GM18508 (cell line): ENCODE data around the gene ZDHHC14.
"Not testable (repeated sequence)": the region's sequence is repeated elsewhere in the genome, so short reads cannot be mapped to it uniquely, and the experiment has no call there.

ENCODE experiments used
- ATAC-seq: cut with Tn5 transposase; IDR thresholded peaks from one replicate; pipeline ENCODE4 v1.9.1; 2021; ENCODE audit warnings: moderate number of reproducible peaks; ENCODE audit not compliant: insufficient read depth, unreplicated experiment

The ZDHHC14 gene

DNA sequence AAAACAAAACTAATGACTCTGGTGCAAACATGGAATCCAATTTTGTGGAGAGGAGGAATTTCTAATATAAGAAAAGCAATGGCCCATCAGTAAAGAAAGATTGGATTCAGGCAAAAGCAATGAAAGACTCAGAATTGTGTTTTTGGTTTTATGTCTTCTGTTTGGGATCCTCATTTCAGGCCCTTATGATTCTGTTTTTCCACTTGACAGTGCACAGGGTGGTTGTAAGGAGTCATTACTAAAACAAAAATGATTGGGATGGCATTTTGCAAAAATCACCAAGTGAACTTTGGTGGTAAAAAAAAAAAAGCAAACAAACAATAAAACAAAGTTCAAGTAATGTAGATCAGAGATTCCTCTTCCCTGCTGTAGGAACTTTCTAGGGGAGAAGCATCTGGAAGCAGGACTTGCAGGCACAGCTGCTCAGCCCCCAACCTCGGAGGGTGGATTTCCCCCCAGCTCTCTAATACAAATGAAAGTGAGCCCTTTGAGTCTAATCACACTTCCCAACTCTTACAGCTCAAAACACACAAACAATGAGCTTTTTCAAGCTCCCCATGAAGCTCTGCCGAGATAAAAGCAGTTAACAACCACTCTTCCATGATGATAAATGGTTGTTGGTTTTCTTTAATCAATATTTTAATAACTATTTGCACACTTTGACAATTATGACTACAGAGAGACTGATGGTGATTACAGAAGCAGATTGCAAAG is 177.7 kb downstream of the ZDHHC14 start:
- no peak for ATAC-seq

DNA sequence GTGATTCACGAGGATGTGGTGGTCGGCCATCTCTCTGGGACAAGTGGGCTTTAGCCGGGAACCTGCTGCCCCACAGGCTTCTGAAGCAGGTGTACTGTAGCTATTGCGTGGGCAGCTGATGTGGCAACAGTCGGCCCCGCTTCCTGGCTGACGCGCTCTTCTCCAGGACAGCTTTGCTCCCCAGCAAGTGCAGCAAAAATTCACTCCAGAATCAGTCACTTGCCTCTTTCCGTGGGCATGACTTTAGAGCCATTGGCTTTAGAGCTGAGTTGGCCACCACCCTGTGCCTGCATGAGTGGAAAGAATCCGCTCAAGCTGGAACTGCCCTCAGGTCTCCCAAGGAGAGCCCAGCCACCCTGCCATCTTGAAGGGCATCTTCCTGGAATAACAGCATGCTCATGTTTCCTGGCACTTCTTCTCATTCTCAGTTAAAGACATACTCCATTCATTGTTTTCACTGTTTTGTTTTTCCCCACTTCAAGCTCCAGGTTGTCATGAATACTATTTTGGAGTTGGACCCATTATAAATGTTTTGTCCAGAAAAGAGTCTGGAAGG is 178.3 kb downstream of the ZDHHC14 start:
- ATAC-seq, result no peak

DNA sequence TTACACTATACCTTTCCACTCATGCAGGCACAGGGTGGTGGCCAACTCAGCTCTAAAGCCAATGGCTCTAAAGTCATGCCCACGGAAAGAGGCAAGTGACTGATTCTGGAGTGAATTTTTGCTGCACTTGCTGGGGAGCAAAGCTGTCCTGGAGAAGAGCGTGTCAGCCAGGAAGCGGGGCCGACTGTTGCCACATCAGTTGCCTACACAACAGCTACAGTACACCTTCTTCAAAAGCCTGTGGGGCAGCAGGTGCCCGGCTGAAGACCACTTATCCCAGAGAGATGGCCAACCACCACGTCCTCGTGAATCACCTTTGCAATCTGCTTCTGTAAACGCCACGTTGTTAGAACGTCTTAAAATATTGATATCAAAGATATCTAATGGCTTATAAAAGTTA is 179.1 kb downstream of the ZDHHC14 start:
- not testable (repeated sequence) for ATAC-seq

DNA sequence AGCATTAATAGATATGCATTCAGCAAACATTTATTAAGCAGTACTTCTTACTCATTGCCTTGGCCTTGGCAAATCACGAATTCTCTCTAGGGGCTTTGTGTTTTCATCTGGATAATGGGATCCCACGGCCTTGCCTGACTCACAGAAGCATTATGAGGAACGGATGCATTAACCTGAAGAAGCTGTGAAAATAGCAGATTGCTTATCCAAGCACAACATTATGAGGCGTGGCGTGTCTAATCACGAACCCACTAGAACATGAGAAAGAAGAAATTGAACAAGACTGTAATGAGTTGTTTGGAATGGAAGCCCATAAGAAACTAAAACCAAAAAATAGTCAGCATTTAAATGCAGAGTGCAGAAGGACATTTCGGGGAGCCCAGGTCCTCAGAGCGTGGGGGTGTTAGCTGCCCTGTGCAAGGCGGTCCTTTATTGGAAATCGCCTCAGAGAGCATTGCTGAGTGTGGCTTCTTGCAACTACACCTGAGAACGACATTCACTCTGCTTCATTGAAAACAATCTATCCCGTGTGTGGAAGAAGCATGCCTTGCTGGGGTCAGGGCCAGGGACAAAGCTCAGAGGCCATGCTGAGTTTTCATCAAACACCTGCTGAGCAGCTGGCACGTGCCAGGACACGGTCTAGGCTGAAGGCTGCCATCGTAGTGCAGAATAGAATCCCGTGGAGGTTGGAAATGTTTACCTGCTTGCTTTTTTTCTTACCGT is 179.9 kb downstream of the ZDHHC14 start:
- ATAC-seq, result no peak

DNA sequence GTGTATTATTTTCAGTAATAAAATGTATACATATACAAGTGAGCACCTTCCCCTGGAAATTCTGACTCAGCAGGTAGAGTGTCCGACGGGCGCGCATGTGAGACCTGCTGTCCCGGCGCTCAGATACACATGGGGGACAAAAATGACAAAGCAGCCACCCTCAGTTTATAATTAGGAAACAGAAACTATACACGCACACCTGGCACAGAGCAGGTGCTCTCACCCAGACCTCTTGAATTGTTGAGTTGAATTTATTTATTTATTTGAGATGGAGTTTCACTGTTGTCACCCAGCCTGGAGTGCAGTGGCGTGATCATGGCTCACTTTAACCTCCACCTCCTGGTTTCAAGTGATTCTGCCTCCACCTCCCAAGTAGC is 180.4 kb downstream of the ZDHHC14 start:
- peak; percentile 21 for ATAC-seq

DNA sequence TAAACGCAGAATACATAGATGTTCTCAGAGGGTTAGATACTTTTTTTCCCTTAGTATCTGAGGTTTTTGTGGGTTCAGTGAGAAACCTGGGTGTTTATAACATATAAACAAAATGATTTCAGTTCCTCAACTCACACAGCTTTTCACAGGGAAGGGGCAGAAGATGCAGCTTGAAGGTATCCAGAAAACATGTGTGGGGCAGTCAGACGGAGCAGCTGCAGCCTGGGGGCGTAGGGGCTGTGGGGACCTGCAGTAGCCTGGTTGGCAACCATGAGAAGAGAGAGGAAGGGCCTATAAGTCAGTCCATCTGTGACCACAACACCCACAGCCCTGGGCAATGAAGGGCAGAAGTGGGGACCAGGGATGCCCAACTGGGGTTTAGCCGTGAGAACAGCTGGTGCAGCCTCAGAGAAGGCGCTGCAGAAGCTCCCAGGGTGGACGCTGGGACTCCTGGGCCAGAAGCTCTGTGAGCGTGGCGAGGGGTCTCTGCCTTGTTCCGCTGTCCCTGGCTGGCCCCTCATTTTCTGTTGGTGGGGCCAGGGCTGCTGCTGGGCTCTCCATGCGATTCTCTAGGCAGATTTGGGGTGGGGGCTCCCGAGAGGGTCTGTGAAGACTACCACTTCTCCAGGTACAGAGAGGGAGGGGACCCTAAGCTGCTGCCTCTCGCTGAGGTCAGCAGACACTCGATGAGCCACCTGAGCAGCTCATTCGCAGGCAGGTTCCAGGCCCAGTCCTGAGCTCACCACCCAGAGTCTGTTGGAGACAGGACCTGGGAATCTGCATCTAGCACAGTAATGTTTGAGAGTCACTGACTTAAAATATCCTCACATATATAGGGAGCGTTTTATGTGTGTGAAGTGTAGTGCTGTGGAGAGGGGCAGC is 181.2 kb downstream of the ZDHHC14 start:
- ATAC-seq, result peak; percentile 27

DNA sequence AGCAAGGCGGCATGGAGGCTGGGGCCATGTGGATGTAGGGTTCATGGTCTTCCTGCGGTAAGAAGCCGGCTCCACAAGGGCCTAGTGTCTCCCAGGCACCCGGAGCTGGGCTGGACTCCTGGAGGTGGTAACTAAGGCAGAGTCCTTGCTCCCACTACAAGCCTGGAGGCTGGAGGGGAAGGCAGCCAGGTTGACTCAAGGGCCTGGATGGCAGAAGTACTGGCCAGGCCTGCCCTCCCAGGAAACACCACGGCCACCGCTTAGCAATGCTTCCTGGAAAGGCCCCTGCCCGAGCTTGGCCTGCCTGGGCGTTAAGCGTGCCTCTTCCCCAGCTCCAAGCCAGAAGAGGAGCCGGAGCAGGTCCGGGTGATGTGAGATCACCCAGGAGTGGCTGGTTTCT is 182.0 kb downstream of the ZDHHC14 start:
- no peak for ATAC-seq

DNA sequence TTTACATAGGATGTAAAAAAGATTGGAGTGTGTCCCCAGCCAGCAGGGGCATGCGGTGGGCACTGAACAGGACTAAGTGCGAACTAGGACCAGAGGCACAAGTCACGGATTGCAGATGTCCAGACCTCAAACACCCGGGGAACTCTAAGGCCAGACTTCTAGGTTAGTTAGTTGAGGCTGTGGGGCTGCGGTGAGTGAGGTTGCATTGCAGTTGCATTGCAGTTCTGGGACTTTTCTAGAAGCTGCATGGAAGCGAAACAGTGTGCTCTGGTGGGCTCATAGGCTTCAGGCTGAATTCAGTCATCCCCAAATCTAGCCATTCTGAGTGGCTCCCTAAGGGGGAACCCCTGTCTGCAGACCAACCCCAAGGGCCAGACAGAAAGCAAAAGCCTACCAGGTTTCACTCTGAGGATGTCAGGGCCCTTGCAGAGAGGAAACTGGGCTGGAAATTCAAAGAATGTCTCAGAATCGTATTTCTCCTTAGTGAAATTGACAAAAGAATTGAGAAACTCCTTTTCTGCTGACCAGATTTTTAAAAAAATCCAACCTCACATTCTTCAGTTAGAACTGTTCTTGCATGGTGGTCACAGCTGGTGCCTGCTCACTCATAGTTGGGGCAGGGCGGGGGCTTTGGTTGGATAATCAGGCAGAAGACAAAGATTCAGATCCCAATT is 182.8 kb downstream of the ZDHHC14 start:
- peak; percentile 60 for ATAC-seq

DNA sequence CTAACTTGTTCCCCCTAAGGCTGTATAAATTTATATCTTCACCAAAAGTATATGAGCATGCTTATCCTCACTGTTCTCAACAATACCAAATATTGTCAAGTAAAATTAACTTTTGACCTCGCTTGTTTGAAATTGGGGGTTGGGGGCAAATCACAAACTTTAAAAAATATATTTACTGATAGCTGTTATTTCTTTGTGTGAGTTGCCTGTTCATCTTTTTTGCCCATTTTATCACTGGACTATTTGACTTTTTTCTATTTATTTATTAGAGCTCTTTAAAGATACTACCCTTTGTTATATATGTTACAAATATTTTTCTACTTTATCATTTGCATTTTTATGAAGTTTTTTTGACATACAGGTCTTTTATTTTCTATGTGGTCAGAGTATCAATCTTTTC is 187.7 kb downstream of the ZDHHC14 start:
- no peak for ATAC-seq

DNA sequence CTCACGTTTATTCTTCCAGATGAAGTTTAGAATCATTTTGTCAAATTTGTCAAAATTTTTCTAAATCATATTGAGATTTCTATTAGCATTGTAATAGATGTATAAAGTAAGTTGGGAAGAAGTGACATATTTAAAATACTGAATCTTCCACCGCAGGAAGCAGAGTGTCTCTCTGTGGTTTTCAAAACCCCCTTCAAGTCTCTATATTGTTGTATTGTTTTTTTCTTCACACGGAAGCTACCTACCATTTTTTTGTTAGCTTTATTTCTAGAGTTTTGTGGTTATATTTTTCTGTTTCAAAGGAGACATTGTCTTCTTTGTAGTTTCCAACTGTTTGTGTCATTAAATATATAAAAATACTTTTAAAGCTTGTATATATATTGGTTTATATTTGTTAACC is 188.6 kb downstream of the ZDHHC14 start:
- no peak for ATAC-seq

DNA sequence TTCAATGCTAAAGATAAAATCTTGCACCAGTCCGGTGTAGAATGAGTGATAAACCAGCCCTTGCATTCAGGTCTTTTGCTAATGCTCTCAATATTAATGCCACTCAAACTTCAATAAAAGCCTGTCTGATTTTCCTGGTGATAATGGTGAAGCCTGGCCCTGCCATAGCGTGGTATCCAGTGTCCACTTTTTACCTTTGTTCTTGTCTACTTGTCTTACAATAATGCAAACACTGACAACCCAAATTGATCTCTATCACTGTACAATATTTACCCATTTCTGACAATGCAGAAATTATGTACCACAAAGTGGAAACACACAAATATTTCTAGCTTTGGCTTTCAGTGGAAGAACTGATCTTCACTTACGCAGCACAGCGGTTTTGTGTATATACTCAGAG is 189.1 kb downstream of the ZDHHC14 start:
- no peak for ATAC-seq

DNA sequence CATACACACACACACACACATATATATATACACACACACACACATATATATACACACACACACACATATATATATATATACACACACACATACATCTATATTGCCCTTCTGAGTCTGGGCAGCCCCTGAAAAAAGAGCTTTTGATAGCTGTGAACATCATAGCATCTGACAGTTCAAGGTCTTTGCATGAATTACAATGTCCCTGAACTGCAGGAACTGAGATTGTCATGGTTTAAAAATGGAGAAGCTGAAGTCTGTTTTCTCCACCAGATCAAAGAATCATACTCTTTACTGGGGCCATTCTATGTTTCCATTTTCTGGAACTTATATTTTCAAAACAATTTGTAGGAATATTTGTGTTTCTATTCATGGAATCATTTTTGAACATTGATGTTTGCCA is 189.8 kb downstream of the ZDHHC14 start:
- no peak for ATAC-seq

DNA sequence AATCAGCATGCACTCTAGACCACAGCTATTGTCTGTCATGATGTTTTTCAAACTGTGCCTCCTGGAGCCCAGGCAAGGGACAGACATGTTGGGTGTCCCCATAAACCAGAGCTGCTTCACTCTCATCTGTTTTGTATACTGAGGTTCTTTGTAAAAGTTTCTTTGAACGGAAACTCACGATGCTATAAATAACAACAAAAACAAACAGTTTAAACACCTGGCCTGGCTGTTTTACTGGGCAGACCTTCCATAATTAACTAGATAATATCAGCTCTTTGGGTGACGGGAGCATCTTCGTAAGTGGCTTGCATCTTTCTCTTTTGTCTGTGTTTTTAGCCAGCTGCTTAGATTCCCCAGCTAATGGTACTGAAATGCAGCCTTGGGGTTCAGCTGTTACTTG is 190.3 kb downstream of the ZDHHC14 start:
- no peak for ATAC-seq

DNA sequence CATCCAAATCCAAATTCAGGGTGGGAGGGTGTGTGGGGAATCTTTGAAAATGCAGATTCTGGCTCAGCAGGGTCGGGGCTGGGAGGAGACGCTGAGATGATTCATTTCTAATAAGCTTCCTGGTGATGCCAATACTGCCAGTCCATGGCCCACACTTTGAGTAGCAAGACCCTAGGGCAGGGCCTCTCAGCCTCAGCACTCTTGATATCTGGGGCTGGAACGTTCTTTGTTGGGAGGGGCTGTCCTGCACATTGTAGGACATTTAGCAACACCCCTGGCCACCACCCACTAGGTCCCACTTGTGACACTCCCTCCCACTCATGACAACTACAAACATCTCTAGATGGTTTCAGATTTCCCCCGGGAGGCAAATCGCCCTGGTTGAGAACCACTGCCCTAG is 191.0 kb downstream of the ZDHHC14 start:
- no peak for ATAC-seq

DNA sequence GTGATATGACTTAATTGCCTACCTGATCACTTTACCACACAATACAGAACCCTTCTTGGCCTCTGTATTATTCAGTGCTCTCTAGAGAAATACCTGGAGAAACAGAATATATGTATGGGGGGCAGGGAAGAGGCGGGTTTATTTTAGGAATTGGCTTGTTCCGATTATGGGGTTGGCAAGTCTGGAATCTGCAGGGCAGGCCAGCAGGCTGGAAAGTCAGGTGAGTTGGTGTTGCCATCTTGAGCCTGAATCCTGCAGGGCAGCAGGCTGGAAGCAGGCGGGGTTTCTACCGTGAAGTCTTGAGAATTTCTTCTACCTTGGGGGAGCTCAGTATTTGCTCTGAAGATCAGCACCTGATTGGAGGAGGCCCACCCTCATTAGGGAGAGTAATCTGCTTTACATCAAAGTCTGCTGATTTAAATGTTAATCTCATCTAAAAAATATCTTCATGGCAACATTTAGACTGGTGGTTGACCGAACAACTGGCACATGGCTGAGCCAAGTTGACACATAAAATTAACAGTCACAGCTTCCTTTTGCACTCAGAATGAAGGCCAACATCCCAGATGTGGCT is 193.9 kb downstream of the ZDHHC14 start:
- no peak for ATAC-seq

DNA sequence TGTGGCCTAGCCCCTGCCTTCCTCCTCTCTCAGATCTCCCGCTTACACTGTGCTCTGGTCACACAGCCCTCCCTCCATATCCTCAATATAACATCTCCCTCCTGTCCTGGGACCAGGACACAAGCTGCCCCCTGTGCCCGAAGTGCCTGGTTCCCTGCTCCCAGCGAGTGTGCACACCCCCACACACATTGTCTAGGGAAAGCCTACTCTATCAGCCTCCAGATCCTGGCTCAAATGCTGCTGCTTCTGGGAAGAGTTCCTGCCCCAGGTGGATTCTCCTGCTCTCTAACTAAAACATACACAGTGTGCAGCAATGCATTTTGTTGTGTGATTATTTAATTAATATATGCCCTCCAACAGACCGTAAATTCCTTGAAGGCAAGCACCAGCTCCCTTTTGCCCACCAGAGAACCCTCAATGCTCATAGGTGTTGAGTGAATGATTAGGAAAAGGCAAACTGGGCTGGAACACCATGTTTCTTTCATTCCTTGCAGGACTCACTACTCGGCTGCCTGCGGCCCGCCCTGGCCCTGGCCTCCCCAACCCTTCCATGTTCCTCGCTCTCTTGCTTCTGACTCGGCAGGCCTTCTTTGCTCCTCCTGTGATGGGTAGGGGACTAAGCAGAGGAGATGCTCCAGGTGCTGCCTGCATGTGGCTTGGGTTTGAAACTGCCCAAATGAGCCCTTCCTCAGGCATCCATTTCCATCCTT is 194.6 kb downstream of the ZDHHC14 start:
- ATAC-seq, result no peak

DNA sequence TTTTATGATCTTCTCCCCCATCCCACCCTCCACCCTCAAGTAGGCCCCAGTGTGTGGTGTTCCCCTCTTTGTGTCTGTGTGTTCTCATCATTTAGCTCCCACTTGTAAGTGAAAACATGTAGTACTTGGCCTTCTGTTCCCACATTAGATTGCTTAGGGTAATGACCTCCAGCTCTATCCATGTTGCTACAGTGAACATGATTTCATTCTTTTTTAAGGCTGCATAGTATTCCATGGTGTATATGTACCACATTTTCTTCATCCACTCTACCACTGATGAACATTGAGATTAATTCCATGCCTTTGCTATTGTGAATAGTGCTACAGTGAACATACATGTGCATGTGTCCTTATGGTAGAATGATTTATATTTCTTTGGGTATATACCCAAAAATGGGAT is 196.0 kb downstream of the ZDHHC14 start:
- ATAC-seq, result not testable (repeated sequence)

DNA sequence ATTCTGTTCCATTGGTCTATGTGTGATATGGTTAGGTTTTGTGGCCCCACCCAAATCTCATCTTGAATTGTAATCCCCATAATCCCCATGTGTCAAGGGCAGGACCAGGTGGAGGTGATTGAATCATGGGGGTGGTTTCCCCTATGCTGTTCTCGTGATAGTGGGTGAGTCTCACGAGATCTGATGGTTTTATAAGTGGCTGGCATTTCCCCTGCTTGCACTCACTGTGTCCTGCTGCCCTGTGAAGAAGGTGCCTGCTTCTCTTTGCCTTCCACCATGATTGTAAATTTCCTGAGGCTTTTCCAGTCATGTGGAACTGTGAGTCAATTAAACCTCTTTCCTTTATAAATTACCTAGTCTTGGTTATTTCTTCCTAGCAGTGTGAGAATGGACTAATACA is 197.5 kb downstream of the ZDHHC14 start:
- not testable (repeated sequence) for ATAC-seq

DNA sequence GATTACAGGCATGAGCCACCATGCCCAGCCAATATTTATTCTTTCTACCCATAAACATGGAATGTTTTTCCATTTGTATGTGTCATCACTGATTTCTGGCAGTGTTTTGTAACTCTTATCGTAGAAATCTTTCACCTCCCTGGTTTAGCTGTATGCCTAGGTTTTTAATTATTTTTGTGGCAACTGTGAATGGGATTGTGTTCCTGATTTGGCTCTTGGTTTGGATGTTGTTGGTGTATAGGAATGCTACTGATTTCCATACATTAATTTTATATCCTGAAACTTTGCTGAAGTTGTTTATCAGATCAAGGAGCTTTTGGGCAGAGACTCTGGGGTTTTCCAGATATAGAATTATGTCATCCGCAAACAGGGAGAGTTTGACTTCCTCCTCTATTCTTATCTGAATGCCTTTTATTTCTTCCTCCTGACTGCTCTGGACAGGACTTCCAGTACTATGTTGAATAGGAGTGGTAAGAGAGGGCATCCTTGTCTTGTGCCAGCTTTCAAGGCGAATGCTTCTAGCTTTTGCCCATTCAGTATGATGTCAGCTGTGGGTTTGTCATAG is 198.6 kb downstream of the ZDHHC14 start:
- ATAC-seq, result no peak
